AG09309 (cell line): ENCODE data around the gene TBCK.

ENCODE experiments used
- DNase-seq: peaks from one replicate; pipeline ENCODE4 v3.0.0-alpha.2; 2010; ENCODE audit warnings: low read depth
- H3K4me3 ChIP-seq: 2 replicates; pipeline ENCODE4 v1.5.1; 2011; ENCODE audit warnings: mild to moderate bottlenecking, low read depth, low read length, moderate library complexity; ENCODE audit not compliant: control insufficient read depth
- CTCF ChIP-seq: IDR thresholded peaks from 2 replicates; pipeline ENCODE4 v1.5.1; 2011; ENCODE audit warnings: mild to moderate bottlenecking, low read depth, low read length, inconsistent platforms; ENCODE audit not compliant: insufficient read depth, control insufficient read depth; ENCODE audit errors: missing control alignments

The TBCK gene

GRCh38 chr4:106304632-106305031 lies 11.4 kb downstream of the TBCK start:
- TF ChIP-seq CTCF, result no peak
- H3K4me3 ChIP-seq, result no peak overlapping the region
- no peak for DNase-seq

- H3K4me3 ChIP-seq, result no peak overlapping the region
- no peak for DNase-seq
- no peak for TF ChIP-seq CTCF
These were observed 12.3 kb downstream of the TBCK start for GRCh38 chr4:106303548-106304281.

GRCh38 chr4:106302062-106302438 lies 14.0 kb downstream of the TBCK start:
- TF ChIP-seq CTCF, result no peak
- H3K4me3 ChIP-seq, result no peak overlapping the region
- no peak for DNase-seq

- H3K4me3 ChIP-seq, result no peak overlapping the region
- DNase-seq, result peak; percentile 5
- no peak for TF ChIP-seq CTCF
These were observed 14.5 kb downstream of the TBCK start for GRCh38 chr4:106301393-106302061.

GRCh38 chr4:106299977-106300376 lies 16.0 kb downstream of the TBCK start:
- DNase-seq, result no peak
- TF ChIP-seq CTCF, result no peak
- H3K4me3 ChIP-seq, result no peak overlapping the region

- TF ChIP-seq CTCF, result no peak
- no peak for DNase-seq
- no peak overlapping the region for H3K4me3 ChIP-seq
These were observed 18.6 kb downstream of the TBCK start for GRCh38 chr4:106297245-106298035.
